Activated effector memory CD4-positive, alpha-beta T cell treated with Interleukin-2 at 50 U/mL for 16 hours (primary cell): ENCODE results near the gene IFITM5.
"Not testable (repeated sequence)": the region's sequence is repeated elsewhere in the genome, so short reads cannot be mapped to it uniquely, and the experiment has no call there.

ENCODE experiments used
- DNase-seq: peaks from one replicate; pipeline ENCODE4 v3.0.0-alpha.2; 2020

IFITM5 gene

GRCh38 chr11:299081-299891 is at the start of gene IFITM5:
Gene IFITM5 (minus strand): TSS chr11:299526. CDS start chr11:299490, 36 bp downstream.
- DNase-seq = no peak

- no peak for DNase-seq
These were observed 47.2 kb upstream of the IFITM5 start for GRCh38 chr11:346529-346928.

GRCh38 chr11:344836-345578 is 45.7 kb upstream of the IFITM5 start:
- no peak for DNase-seq

- DNase-seq = no peak
These were observed 43.0 kb upstream of the IFITM5 start for GRCh38 chr11:342328-342727.

- no peak for DNase-seq
These were observed 41.5 kb upstream of the IFITM5 start for GRCh38 chr11:340539-341512.

- DNase-seq = no peak
These were observed 40.6 kb upstream of the IFITM5 start for GRCh38 chr11:339963-340362.

GRCh38 chr11:337711-338110 is 38.4 kb upstream of the IFITM5 start:
- no peak for DNase-seq

GRCh38 chr11:336659-337198 is 37.4 kb upstream of the IFITM5 start:
- DNase-seq = no peak

GRCh38 chr11:335779-336658 is 36.7 kb upstream of the IFITM5 start:
- DNase-seq = no peak

GRCh38 chr11:334264-334994 is 35.1 kb upstream of the IFITM5 start:
- DNase-seq = no peak

GRCh38 chr11:333616-334263 is 34.4 kb upstream of the IFITM5 start:
- DNase-seq = not testable (repeated sequence)

GRCh38 chr11:332651-333480 is 33.5 kb upstream of the IFITM5 start:
- DNase-seq = no peak

GRCh38 chr11:331358-332060 is 32.2 kb upstream of the IFITM5 start:
- no peak for DNase-seq

GRCh38 chr11:330694-331357 is 31.5 kb upstream of the IFITM5 start:
- no peak for DNase-seq

GRCh38 chr11:330307-330693 is 31.0 kb upstream of the IFITM5 start:
- no peak for DNase-seq

- no peak for DNase-seq
These were observed 30.5 kb upstream of the IFITM5 start for GRCh38 chr11:329886-330253.

GRCh38 chr11:328516-329100 is 29.3 kb upstream of the IFITM5 start:
- not testable (repeated sequence) for DNase-seq

- no peak for DNase-seq
These were observed 28.7 kb upstream of the IFITM5 start for GRCh38 chr11:328012-328411.
